Measurements from ENCODE around the gene CLEC18C. TPM values are rescaled to one million over a fixed set of nuclear protein-coding genes. Genes with fewer than 3 reads are reported as not detected.
"Not testable (repeated sequence)": the region's sequence is repeated elsewhere in the genome, so short reads cannot be mapped to it uniquely, and the experiment has no call there.

Gene CLEC18C
- total and polyA plus RNA-seq, 2 of the 4 experiments (the other 2 are of a cell fraction): 0.03 TPM; not detected in 1

GRCh38 chr16:70204668-70205405, 31.2 kb downstream of the CLEC18C start:
- H3K4me3 ChIP-seq (ENCODE audit: insufficient read depth, low read depth, low read length); H3K27ac ChIP-seq (ENCODE audit: insufficient read depth, low read length); H3K36me3 ChIP-seq (ENCODE audit: control insufficient read depth, insufficient read depth, low read length); H3K56ac ChIP-seq (ENCODE audit: extremely low read depth, insufficient read depth, low read length); DNase-seq; H4K8ac ChIP-seq (ENCODE audit: low read depth in 2 of 2, low read length in 2 of 2); H3K79me1 ChIP-seq (ENCODE audit: low read depth in 1 of 2, low read length in 2 of 2); H3K14ac ChIP-seq (replicated peaks; ENCODE audit: low read depth, low read length); H2AK5ac ChIP-seq (ENCODE audit: low read depth, low read length); H2AFZ ChIP-seq (replicated peaks; ENCODE audit: low read length, poor library complexity); H3K4me2 ChIP-seq (ENCODE audit: low read depth, low read length); H3K18ac ChIP-seq (ENCODE audit: low read depth, low read length); H2BK120ac ChIP-seq (ENCODE audit: low read depth, low read length); H2BK15ac ChIP-seq (ENCODE audit: low read depth, low read length); H2BK20ac ChIP-seq (ENCODE audit: low read depth, low read length); BruUV-seq (replicated peaks); H3K9me3 ChIP-seq (ENCODE audit: control insufficient read depth, insufficient read depth, low read length); H3K27me3 ChIP-seq (ENCODE audit: control insufficient read depth, insufficient read depth, low read length); in situ Hi-C loops (cut with MboI; ENCODE audit: low sequenced_read_pairs); H3K9me1 ChIP-seq (ENCODE audit: insufficient read depth, low read length); CTCF ChIA-PET; H3K9ac ChIP-seq (ENCODE audit: low read depth, low read length); H3K23ac ChIP-seq (ENCODE audit: low read depth, low read length); H3K4ac ChIP-seq (ENCODE audit: low read depth, low read length); ATAC-seq (ENCODE audit: low read depth); intact Hi-C loops (cut with micrococcal nuclease); H4K5ac ChIP-seq (ENCODE audit: low read depth, low read length); H4K20me1 ChIP-seq (ENCODE audit: insufficient read depth, low read length); H2AK9ac ChIP-seq (replicated peaks; ENCODE audit: low read depth, low read length, poor library complexity); POLR2A ChIA-PET (ENCODE audit: unreplicated experiment); H4K91ac ChIP-seq (ENCODE audit: insufficient read depth, low read depth, low read length); dilution Hi-C loops (cut with HindIII; ENCODE audit: low sequenced_read_pairs, unreplicated experiment); H3K4me1 ChIP-seq (ENCODE audit: control insufficient read depth, insufficient read depth, low read length); H2BK5ac ChIP-seq (ENCODE audit: low read depth, low read length, poor library complexity, severe bottlenecking): not testable (repeated sequence)
- WGBS, 2 experiments (ENCODE audit: extremely low coverage in 2 of 2, insufficient read length in 1 of 2): no CpG with 5 or more reads among the region's 46 CpGs

GRCh38 chr16:70206382-70206781, 32.8 kb downstream of the CLEC18C start:
- H4K20me1 ChIP-seq (ENCODE audit: insufficient read depth, low read length); ATAC-seq (ENCODE audit: low read depth); H2BK120ac ChIP-seq (ENCODE audit: low read depth, low read length); BruUV-seq (replicated peaks); H3K4ac ChIP-seq (ENCODE audit: low read depth, low read length); H2BK15ac ChIP-seq (ENCODE audit: low read depth, low read length); H2AK5ac ChIP-seq (ENCODE audit: low read depth, low read length); POLR2A ChIA-PET (ENCODE audit: unreplicated experiment); H2BK5ac ChIP-seq (ENCODE audit: low read depth, low read length, poor library complexity, severe bottlenecking); H3K23ac ChIP-seq (ENCODE audit: low read depth, low read length); H4K5ac ChIP-seq (ENCODE audit: low read depth, low read length); H4K8ac ChIP-seq (ENCODE audit: low read depth in 2 of 2, low read length in 2 of 2); H2AFZ ChIP-seq (replicated peaks; ENCODE audit: low read length, poor library complexity); H3K56ac ChIP-seq (ENCODE audit: extremely low read depth, insufficient read depth, low read length); H4K91ac ChIP-seq (ENCODE audit: insufficient read depth, low read depth, low read length); H3K27ac ChIP-seq (ENCODE audit: insufficient read depth, low read length); CTCF ChIA-PET; H3K4me3 ChIP-seq (ENCODE audit: insufficient read depth, low read depth, low read length); H2BK20ac ChIP-seq (ENCODE audit: low read depth, low read length); H3K9me1 ChIP-seq (ENCODE audit: insufficient read depth, low read length); H3K36me3 ChIP-seq (ENCODE audit: control insufficient read depth, insufficient read depth, low read length); DNase-seq; H3K9me3 ChIP-seq (ENCODE audit: control insufficient read depth, insufficient read depth, low read length); H3K79me1 ChIP-seq (ENCODE audit: low read depth in 1 of 2, low read length in 2 of 2); H3K14ac ChIP-seq (replicated peaks; ENCODE audit: low read depth, low read length); dilution Hi-C loops (cut with HindIII; ENCODE audit: low sequenced_read_pairs, unreplicated experiment); H2AK9ac ChIP-seq (replicated peaks; ENCODE audit: low read depth, low read length, poor library complexity); H3K18ac ChIP-seq (ENCODE audit: low read depth, low read length); H3K4me1 ChIP-seq (ENCODE audit: control insufficient read depth, insufficient read depth, low read length); in situ Hi-C loops (cut with MboI; ENCODE audit: low sequenced_read_pairs); H3K4me2 ChIP-seq (ENCODE audit: low read depth, low read length); H3K27me3 ChIP-seq (ENCODE audit: control insufficient read depth, insufficient read depth, low read length); H3K9ac ChIP-seq (ENCODE audit: low read depth, low read length); intact Hi-C loops (cut with micrococcal nuclease): not testable (repeated sequence)
- no CpG with 5 or more reads among the region's 6 CpGs for WGBS, 2 experiments (ENCODE audit: extremely low coverage in 2 of 2, insufficient read length in 1 of 2)

All from IMR-90 (cell line).